ENCODE measurements around the gene BRD9. TPM values are rescaled to one million over a fixed set of nuclear protein-coding genes. Genes with fewer than 3 reads are reported as not detected.

The BRD9 gene
- total RNA-seq, 6 donors from 2014 or later: 37.5 to 160 (median 42.3) TPM

GRCh38 chr5:887947-888637 lies 4.5 kb downstream of the BRD9 start:
- no peaks in the 10 kb centered on the region for H3K9me3 ChIP-seq
- H3K36me3 ChIP-seq: peaks cover 18 to 84% (median 72%) of the 10 kb centered on the region in 4 donors
- H3K27ac ChIP-seq: no peak overlapping the region
- no peak for ATAC-seq (ENCODE audit: low FRiP score in 2 of 2)
- H3K4me1 ChIP-seq: peaks cover 11 to 27% (median 14%) of the 10 kb centered on the region in 4 donors
- WGBS, 2 donors: 91 to 93% methylated on average over 14 of the region's 14 CpGs
- H3K4me3 ChIP-seq: no peak overlapping the region
- TF ChIP-seq EP300 (IDR thresholded peaks at IDR 0.05): no peak
- TF ChIP-seq POLR2AphosphoS5 (IDR thresholded peaks at IDR 0.05): no peak
- TF ChIP-seq CTCF (IDR thresholded peaks at IDR 0.05): no peak
- no peak for TF ChIP-seq POLR2A (IDR thresholded peaks at IDR 0.05)
- no peaks in the 10 kb centered on the region for H3K27me3 ChIP-seq
- DNase-seq: peak in 1 of 2 donors; percentile 63

DNA sequence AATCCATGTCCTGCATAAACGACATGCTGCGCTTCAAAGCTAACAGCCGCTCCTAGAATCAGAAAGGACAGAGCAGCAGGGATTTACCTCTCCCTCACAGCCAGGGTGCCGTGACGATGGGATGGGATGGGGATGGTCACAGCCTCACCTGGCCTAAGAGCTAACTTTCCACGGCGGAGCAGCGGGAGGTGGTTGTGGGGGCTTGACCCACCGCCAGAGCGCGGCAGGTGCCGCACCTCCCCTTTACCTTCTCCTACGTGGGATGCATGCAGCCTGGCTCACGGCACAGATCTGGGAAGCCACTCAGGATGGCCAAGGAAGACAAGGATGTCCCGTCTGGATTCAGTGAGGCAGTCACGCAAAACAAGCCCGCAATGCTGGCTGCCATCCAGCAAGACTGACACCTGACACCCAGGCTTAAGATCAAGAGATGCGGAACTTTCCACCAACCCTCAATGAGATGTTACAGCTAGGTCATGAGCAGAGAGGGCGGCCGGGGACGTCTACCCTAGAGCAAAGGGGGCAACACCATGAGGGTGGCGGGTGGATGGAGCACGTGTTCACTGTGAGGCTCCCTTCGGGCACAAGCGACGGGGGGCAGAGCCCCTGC lies 5.8 kb downstream of the BRD9 start:
- TF ChIP-seq EP300 (IDR thresholded peaks at IDR 0.05) (no peak), CTCF (IDR thresholded peaks at IDR 0.05) (no peak), POLR2AphosphoS5 (IDR thresholded peaks at IDR 0.05) (no peak), POLR2A (IDR thresholded peaks at IDR 0.05) (no peak)
- DNase-seq (peak in 1 of 2 donors; percentile 48), ATAC-seq (ENCODE audit: low FRiP score in 2 of 2) (no peak)
- no peak overlapping the region for H3K27ac ChIP-seq
- H3K4me3 ChIP-seq: no peak overlapping the region
- WGBS, 2 donors: 92 to 94% methylated on average over 24 to 26 of the region's 26 CpGs
- no peaks in the 10 kb centered on the region for H3K27me3 ChIP-seq
- peaks cover 18 to 97% (median 80%) of the 10 kb centered on the region in 4 donors for H3K36me3 ChIP-seq
- peaks cover 8 to 19% (median 9%) of the 10 kb centered on the region in 4 donors for H3K4me1 ChIP-seq
- no peaks in the 10 kb centered on the region for H3K9me3 ChIP-seq

GRCh38 chr5:886036-886435 lies 6.6 kb downstream of the BRD9 start:
- H3K36me3 ChIP-seq: peaks cover 18 to 100% (median 88%) of the 10 kb centered on the region in 4 donors
- no peak for TF ChIP-seq CTCF (IDR thresholded peaks at IDR 0.05)
- no peak for TF ChIP-seq POLR2AphosphoS5 (IDR thresholded peaks at IDR 0.05)
- no peak for TF ChIP-seq POLR2A (IDR thresholded peaks at IDR 0.05)
- TF ChIP-seq EP300 (IDR thresholded peaks at IDR 0.05): no peak
- peaks cover 0 to 11% (median 1%) of the 10 kb centered on the region in 4 donors for H3K4me1 ChIP-seq
- H3K27me3 ChIP-seq: no peaks in the 10 kb centered on the region
- no peaks in the 10 kb centered on the region for H3K9me3 ChIP-seq
- no peak overlapping the region for H3K4me3 ChIP-seq
- peak in 1 of 2 donors; percentile 60 for DNase-seq
- 92 to 93% methylated on average over 11 to 13 of the region's 13 CpGs for WGBS, 2 donors
- H3K27ac ChIP-seq: no peak overlapping the region
- ATAC-seq (ENCODE audit: low FRiP score in 2 of 2): peak in 1 of 2 donors; percentile 3

- no peak overlapping the region for H3K27ac ChIP-seq
- no peak for TF ChIP-seq POLR2AphosphoS5 (IDR thresholded peaks at IDR 0.05)
- TF ChIP-seq EP300 (IDR thresholded peaks at IDR 0.05): no peak
- TF ChIP-seq CTCF (IDR thresholded peaks at IDR 0.05): no peak
- no peak for TF ChIP-seq POLR2A (IDR thresholded peaks at IDR 0.05)
- 82 to 88% methylated on average over 5 to 13 of the region's 13 CpGs for WGBS, 2 donors
- H3K4me3 ChIP-seq: no peak overlapping the region
- no peaks in the 10 kb centered on the region for H3K9me3 ChIP-seq
- ATAC-seq (ENCODE audit: low FRiP score in 2 of 2) (no peak), DNase-seq (no peak)
- no peaks in the 10 kb centered on the region for H3K27me3 ChIP-seq
- H3K36me3 ChIP-seq: peaks cover 16 to 100% (median 93%) of the 10 kb centered on the region in 4 donors
- peaks cover 0 to 8% (median 0%) of the 10 kb centered on the region in 4 donors for H3K4me1 ChIP-seq
These were observed 7.1 kb downstream of the BRD9 start for GRCh38 chr5:885529-885928.
